ENCODE data around the gene SDK1. TPM values are rescaled to one million over a fixed set of nuclear protein-coding genes. Genes with fewer than 3 reads are reported as not detected.
A peak's percentile ranks its signal among the peaks of the same experiment; 100 is the strongest.

SDK1 gene
- total RNA-seq, 4 donors from 2014 or later, result 2.5 to 12.9 (median 6.1) TPM

DNA sequence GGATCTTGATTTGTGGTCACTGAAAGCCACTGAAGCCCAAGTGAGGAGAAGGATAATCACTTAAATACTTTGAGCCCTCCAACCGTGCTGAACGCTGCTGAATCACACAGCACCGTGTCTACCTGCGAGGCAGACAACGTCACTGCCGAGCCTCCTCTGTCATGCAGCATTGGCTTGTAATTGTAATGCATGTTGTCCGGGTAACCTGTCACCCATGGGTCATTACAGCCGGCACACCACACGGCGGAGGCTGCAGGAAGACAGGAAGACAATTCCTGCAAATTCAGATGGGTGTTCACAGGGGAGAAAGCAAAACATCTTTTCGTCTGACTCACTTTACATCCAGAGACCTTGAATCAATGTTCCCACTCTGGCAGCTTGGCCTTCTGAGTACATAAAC, 835.0 kb downstream of the SDK1 start:
- no peaks in the 10 kb centered on the region for H3K27me3 ChIP-seq
- DNase-seq (ENCODE audit: low spot score in 2 of 2), result peak in 1 of 2 donors; percentile 34
- no peaks in the 10 kb centered on the region for H3K36me3 ChIP-seq
- H3K4me3 ChIP-seq, result no peak overlapping the region
- H3K4me1 ChIP-seq, result no peaks in the 10 kb centered on the region
- no peak overlapping the region for H3K27ac ChIP-seq
- H3K9me3 ChIP-seq, result no peaks in the 10 kb centered on the region
- WGBS, result 84% methylated on average over 11 of the region's 11 CpGs
- TF ChIP-seq EP300 (IDR thresholded peaks at IDR 0.05) (no peak), POLR2AphosphoS5 (IDR thresholded peaks at IDR 0.05) (no peak), POLR2A (IDR thresholded peaks at IDR 0.05) (no peak)
- TF ChIP-seq, protein P1, sequence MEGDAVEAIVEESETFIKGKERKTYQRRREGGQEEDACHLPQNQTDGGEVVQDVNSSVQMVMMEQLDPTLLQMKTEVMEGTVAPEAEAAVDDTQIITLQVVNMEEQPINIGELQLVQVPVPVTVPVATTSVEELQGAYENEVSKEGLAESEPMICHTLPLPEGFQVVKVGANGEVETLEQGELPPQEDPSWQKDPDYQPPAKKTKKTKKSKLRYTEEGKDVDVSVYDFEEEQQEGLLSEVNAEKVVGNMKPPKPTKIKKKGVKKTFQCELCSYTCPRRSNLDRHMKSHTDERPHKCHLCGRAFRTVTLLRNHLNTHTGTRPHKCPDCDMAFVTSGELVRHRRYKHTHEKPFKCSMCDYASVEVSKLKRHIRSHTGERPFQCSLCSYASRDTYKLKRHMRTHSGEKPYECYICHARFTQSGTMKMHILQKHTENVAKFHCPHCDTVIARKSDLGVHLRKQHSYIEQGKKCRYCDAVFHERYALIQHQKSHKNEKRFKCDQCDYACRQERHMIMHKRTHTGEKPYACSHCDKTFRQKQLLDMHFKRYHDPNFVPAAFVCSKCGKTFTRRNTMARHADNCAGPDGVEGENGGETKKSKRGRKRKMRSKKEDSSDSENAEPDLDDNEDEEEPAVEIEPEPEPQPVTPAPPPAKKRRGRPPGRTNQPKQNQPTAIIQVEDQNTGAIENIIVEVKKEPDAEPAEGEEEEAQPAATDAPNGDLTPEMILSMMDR (IDR thresholded peaks at IDR 0.05), result no peak

DNA sequence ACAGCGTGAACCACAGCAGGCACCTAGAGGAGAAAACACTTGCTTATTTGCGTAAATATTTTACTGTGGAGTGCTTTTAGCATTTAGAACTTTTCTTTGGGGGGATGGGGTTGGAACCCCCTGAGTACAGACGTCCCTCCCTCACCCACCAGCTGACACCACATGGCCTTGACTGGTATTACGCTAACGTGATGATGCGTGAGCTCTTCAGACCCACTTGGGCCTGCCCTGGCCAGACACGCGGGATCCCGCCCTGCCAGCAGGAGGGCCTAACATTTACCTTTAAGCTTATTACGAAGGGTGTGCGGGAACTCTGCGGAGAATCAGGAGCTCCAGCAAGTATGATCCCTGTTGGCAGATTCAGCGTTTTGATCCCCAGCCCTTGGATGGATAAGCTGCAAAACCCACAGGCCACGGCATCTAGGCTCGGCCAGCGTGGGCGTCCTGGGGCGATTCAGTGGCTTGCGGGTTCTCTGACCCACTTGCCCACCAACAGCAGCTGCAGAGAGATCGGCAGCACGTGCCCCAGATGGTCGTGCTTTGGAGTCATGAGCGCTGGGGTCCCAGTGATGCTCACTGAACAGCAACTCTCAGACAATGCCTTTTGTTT, 835.6 kb downstream of the SDK1 start:
- WGBS, result 90% methylated on average over 11 of the region's 23 CpGs
- no peak overlapping the region for H3K27ac ChIP-seq
- no peaks in the 10 kb centered on the region for H3K4me1 ChIP-seq
- H3K36me3 ChIP-seq, result no peaks in the 10 kb centered on the region
- peak in 1 of 2 donors; percentile 31 for DNase-seq (ENCODE audit: low spot score in 2 of 2)
- no peaks in the 10 kb centered on the region for H3K9me3 ChIP-seq
- TF ChIP-seq POLR2A (IDR thresholded peaks at IDR 0.05), result no peak
- TF ChIP-seq POLR2AphosphoS5 (IDR thresholded peaks at IDR 0.05), result no peak
- no peaks in the 10 kb centered on the region for H3K27me3 ChIP-seq
- H3K4me3 ChIP-seq, result no peak overlapping the region

DNA sequence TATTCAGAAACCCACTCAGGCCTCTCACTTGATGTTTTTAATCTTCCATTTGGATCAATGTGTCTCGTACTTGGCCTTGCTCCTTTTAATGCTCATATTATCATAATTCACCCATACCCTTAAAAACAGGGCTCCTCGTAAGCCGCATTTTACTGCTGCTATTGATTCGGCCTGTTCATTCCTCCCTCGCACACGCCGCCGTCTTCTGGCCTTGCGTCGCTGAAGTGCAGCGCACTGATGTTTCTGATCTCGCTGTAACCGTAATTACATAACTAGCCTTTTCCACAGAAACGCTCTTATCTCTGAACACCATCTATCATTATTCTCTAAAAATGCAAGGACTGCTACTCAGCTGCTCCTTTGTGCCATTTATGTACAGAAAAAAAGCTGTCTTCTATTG, 836.5 kb downstream of the SDK1 start:
- 93% methylated on average over 14 of the region's 14 CpGs for WGBS
- Histone ChIP-seq H3K27me3 (no peaks in the 10 kb centered on the region), H3K27ac (no peak overlapping the region), H3K9me3 (no peaks in the 10 kb centered on the region), H3K36me3 (no peaks in the 10 kb centered on the region), H3K4me1 (no peaks in the 10 kb centered on the region), H3K4me3 (no peak overlapping the region)
- TF ChIP-seq, protein P1 (IDR thresholded peaks at IDR 0.05), result no peak
- TF ChIP-seq POLR2AphosphoS5 (IDR thresholded peaks at IDR 0.05), result no peak
- TF ChIP-seq POLR2A (IDR thresholded peaks at IDR 0.05), result no peak
- no peak for TF ChIP-seq EP300 (IDR thresholded peaks at IDR 0.05)
- DNase-seq (ENCODE audit: low spot score in 2 of 2), result peak in 1 of 2 donors; percentile 1

DNA sequence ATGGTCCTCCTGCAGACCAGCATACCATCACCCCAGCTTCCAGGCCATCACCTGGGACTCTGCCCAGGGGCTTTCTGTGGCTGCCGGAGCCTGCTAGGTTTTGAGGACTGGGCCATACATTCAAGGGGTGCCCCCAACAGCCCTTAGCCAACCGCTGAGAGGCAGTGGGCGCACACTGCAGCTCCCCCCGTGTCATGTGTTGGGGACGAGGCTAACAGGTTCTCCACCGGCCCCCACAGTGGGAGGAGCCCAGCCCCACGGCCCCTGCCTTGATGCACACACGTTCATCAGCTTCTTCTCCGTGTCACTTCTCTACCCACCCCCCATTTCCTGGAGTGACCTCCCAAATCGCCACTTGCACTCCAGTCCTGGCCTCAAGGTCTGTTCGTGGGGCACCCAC, 837.8 kb downstream of the SDK1 start:
- no peak overlapping the region for H3K4me3 ChIP-seq
- no peaks in the 10 kb centered on the region for H3K4me1 ChIP-seq
- DNase-seq (ENCODE audit: low spot score in 2 of 2), result no peak
- no peaks in the 10 kb centered on the region for H3K27me3 ChIP-seq
- 92% methylated on average over 11 of the region's 11 CpGs for WGBS
- H3K27ac ChIP-seq, result no peak overlapping the region
- TF ChIP-seq, protein P1 (IDR thresholded peaks at IDR 0.05), result no peak
- TF ChIP-seq POLR2AphosphoS5 (IDR thresholded peaks at IDR 0.05) (no peak), POLR2A (IDR thresholded peaks at IDR 0.05) (no peak), EP300 (IDR thresholded peaks at IDR 0.05) (no peak)
- H3K36me3 ChIP-seq, result no peaks in the 10 kb centered on the region
- no peaks in the 10 kb centered on the region for H3K9me3 ChIP-seq

DNA sequence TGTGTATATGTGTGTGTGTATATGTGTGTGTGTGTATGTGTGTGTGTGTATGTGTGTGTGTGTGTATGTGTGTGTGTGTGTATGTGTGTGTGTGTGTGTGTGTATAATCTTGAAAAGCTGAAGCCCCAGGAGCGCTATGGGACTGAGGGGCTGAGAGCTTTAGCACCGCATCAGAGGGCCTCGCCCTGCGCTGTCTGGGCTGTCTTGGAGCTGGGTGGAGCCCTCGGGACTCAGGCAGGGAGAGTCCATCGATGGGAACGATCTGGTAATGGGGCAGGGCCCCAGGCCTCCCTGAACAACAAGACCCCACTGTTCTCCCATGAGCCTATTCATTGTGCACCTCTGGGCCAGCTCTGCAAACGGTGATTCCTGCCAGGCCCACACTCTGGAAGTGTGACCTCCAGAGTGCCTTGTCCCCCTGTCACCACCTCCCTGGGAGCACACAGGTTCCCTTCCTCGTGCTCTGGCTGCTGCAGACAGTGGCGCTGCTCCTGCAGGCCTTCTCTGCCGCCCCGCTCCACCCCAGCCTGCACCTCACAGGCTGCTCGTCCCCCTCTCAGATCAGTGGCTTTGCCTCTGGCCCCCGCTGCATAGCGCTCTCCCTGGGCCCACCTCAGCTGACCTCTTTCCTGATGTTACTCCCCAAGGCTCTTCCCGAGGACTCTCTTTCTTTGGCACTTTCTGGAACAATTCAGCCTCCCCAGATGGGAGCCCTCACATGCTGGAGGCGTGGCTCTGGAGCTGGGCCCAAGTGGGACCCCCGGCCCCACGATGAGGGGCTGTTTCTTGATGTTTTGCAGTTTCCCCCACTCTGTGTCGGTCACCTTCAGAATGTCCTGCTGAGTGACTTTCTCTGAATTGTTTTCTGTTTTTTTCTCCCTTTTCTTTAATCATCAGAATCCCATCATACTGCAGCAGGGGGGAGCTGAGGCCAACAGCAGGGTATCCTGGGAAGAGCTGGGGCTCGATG, 838.9 kb downstream of the SDK1 start:
- Histone ChIP-seq H3K27ac (no peak overlapping the region), H3K4me3 (no peak overlapping the region), H3K9me3 (no peaks in the 10 kb centered on the region), H3K27me3 (no peaks in the 10 kb centered on the region), H3K4me1 (peaks cover 6% of the 10 kb centered on the region), H3K36me3 (no peaks in the 10 kb centered on the region)
- WGBS, result 78% methylated on average over 14 of the region's 21 CpGs
- no peak for DNase-seq (ENCODE audit: low spot score in 2 of 2)
- TF ChIP-seq POLR2A (IDR thresholded peaks at IDR 0.05) (no peak), EP300 (IDR thresholded peaks at IDR 0.05) (no peak), POLR2AphosphoS5 (IDR thresholded peaks at IDR 0.05) (no peak)
- TF ChIP-seq, protein P1 (IDR thresholded peaks at IDR 0.05), result no peak
